ENCODE data around the gene ASF1B.
"Not testable (repeated sequence)": the region's sequence is repeated elsewhere in the genome, so short reads cannot be mapped to it uniquely, and the experiment has no call there.

ASF1B gene

DNA sequence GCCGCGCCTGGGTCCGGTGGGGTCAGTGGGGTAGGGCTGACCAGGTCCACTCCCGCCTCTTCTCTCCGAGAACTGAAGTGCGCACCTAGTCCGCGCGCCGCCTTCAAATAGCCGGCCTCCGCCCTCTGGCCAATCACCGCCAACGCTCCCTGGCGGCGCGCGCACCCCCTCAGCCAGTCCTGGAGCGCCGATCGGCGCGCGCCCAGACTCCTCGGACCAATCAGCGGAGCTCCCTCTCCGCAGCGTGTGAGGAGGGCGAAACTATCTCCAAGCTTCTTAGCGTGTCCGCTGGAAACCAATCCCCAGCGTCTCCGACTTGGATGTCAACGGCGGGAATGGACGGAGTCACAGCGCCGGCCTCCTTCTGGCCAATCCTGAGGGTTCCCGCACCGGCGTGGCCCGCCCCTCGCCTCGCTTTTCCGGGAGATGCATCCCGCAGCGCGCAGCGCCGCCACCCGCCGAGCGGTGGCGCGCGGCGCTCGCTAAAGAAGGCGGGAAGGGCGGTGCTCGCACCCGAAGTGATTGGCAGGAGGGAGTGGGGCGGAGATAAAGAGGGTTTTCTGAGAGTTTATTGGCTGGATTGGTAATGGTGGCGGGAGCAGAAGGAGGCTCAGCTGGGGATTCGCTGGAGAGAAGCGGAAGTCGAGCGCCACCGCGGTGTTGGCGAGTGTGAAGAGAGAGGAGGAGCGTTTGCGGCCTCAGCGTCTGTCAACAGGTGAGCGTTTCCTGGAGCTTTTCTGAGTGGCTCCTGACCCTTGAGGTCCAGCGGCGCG, at the start of gene ASF1B:
TSS of gene ASF1B (minus strand) at position 81 of the 773 bp plus-strand sequence. CDS start 133 bp downstream, outside the sequence.
- peak; percentile 100 for DNase-seq

DNA sequence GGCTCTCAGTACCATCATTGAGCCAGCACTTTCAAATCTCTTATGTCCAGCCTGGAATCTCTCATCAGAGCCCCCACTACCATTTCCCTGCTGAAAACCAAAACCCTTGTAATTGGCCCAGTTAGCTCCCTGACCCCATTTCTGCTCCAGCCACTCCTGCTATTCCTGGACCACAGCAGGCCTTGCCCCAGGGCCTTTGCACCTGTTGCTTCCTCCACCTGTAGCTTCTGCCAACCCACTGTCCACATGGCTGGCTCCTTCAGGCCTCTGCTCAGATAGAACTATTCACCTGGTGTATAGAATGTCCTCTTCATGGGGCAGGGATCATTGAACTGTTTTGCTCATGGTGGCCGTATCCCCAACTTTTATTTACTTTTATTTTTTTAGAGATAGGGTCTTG, 49.3 kb upstream of the ASF1B start:
- not testable (repeated sequence) for DNase-seq

DNA sequence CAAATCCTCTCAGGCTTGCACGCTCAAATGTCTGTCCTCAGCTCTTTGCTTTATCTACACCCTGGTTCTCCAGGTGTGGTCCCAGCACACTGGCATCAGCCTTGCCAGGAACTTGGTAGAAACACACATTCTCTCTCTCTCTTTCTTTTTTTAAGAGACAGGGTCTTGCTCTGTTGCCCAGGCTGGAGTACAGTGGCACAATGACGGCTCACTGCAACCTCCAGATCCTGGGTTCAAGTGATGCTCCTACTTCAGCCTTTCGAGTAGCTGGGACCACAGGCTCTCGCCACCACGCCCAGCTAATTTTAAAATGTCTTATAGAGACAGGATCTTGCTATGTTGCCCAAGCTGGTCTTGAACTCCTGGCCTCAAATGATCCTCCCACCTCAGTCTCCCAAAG, 48.8 kb upstream of the ASF1B start:
- no peak for DNase-seq

DNA sequence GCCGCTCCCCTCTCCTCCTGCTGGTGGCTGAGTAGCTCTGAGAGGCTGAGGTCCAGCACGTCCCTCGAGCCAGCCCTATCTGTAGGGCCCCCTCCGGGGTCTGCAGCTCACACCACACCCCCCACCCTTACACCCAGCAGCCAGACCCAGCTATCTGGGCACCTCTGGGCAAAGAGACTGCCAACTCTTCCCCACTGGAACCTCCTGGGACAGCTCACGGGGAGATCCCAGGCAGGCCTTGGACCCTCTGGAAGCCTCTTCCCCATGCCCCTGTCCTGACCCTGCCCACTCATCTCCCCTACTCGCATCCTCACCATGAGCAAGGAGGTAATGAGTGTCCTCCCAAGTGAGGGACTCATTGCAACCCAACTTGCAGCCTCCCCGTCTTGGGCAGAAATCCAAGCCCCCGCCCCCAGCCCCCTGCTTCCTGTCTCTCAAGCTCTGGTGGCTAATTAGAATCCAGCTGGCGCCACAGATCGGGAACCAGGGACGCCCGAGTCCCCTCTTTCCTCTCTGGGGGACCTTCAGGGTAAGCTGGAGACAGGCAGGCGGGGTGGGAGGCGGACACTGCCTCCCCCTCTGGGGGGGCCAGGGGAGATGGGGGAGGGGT, 47.5 kb upstream of the ASF1B start:
- peak; percentile 66 for DNase-seq

DNA sequence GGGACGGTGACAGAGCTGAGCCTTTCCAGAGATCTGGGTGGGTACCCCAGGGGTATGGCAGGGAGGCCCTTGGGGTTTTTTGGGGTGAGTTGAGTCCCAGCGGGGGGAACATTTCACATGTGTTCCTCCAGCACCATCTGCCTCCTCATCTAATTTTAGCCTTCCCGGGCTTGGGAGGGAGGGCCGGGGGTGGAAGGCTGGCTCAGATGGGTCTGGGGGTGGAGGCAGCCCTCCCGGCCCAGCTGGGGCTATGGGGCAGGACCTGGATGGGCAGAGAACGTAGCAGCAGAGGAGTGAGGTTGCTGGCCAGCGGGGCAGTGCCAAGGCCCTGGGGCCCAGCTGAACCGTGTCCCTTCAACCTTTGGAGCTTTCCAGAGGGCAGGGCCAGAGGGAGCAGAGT, 46.1 kb upstream of the ASF1B start:
- DNase-seq: no peak

DNA sequence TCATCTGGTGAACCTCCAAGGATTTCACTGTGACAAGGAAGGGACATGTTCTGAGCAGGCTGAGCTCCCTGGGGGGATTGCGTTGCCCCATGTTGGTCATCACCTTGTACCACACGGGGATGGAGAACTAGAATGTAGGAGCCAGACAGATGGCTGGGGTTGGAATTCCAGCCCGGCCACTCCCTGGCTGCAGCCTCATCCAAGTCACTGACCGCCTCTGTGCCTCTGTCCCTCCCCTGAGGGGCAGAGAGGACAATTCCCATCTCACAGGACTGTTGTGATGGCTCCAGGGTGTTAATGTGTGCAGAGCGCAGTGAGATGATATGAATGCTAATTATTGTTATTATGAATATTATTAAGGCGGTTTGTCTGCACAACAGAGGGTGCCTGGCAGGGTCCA, 45.5 kb upstream of the ASF1B start:
- DNase-seq: no peak

DNA sequence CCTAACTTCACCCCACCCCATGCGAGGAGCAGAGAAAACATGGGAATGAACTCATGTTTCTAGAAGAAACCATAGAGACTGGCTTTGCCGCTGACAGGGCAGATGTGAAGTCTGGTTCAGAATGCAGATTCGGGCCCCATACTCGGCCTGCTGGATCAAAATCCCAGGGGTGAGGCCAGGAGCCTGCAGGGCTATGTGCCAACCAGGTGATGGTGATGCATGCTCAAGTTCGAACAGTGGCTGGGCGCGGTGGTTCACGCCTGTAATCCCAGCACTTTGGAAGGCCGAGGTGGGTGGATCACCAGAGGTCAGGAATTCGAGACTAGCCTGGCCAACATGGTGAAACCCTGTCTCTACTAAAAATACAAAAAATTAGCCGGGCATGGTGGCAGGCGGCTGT, 44.8 kb upstream of the ASF1B start:
- DNase-seq: not testable (repeated sequence)

DNA sequence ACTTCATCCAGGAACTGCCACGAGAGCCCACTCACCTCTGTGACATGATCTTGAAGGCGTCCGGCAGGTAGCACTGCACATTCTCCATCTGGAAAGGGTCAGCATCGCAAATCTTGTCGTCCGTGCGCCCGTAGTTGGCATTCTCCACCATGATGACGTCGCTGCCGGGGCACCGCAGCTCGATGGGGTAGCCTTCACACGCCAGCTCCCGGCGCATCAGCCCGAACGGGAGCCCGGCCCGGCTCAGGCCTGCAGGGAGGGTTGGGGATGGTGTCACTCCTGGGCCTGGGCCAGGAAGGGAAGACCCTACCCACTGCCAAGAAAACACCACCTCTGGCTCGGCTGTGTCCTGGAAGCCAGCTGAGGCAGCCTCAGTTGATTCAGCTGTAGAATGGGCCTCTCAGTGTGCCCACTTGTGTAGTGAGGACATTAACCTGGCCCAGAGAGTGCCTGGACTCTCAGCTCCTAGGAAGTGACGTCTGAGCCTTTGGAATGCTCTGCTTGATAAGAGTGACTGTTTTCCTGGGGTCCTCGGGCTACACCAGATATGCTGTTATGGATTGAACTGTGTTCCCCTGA, 41.2 kb upstream of the ASF1B start:
- DNase-seq: no peak

DNA sequence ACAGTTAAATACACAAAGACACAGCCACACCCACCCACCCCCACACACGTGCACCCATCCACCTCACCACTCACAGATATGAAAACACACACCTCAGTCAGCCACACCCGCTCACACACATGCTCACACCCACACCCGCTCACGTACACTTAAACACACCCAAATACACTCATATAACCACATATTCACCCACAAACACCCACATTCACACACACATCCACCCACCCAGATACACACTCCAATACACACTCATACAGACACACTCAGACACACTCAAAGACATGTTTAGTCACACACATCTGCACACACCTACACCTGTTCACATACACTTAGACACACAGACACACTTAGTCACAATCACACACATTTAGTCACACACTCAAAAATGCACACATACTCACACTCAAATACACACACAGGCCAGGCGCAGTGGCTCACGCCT, 39.0 kb upstream of the ASF1B start:
- no peak for DNase-seq

DNA sequence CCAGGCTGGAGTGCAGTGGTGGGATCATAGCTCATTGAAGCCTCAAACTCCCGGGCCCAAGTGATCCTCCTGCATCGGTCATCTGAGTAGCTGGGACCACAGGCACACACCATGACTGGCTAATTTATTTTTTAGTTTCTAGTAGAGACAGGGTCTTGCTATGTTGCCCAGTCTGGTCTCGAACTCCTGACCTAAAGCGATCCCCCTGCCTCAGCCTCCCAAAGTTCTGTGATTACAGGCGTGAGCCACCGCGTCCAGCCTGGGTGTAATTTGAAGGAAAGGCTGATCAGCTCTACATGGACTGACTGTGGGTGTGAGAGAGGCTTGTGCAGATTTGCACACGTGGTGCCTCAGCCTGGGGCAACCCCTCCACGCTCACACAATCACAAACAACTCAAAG, 38.5 kb upstream of the ASF1B start:
- no peak for DNase-seq

DNA sequence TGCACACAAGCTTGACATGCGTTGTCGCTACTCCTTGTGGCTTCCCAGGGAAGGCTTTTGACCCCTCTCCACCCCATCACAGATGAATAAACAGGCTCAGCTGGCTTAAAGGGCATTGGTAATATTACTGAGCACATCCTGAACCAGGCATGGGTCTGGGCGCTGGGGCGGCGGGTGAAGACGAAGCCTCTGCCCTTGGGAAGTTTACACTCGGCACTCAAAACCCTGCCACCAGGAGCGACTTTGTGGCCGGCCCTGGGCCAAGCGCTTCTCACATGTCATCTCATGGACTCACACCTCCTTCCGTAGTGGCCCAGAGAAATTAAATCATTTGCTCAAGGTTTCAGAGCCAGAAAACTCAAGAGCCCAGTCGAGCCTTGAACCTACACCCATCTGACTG, 32.6 kb upstream of the ASF1B start:
- no peak for DNase-seq

DNA sequence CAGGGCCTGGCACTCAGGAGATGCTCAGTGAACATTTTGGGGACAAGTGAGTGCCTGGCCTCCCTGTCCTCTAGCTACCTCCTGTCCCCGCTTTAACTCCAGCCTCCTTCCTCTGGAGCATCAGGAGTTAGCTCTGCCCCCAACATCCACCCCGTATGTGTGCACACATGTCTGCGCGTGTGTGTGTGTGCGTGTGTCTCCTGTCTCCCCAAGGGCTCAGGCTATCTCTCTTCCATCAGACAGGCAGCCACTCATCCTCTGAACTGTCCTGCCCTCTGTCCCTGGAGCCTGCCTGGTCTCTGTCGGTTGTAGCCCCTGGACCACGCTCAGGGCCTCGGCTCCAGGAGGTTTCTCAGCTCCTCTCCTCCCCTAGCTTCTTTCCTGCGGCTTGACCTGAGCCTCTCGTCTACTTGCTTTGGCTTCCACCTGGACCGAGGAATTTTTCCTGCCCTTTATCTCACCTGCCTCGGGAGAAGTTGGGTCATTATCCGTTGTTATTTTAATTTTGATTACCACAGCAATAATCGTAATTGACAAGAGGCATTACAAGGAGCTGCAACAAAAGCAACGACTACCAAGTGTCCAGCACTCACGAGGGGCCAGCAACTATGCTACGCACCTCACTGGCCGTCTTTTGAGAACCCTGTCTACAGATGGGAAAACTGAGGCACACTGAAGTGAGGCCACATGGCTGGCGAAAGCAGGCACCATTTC, 32.0 kb upstream of the ASF1B start:
- DNase-seq: no peak

DNA sequence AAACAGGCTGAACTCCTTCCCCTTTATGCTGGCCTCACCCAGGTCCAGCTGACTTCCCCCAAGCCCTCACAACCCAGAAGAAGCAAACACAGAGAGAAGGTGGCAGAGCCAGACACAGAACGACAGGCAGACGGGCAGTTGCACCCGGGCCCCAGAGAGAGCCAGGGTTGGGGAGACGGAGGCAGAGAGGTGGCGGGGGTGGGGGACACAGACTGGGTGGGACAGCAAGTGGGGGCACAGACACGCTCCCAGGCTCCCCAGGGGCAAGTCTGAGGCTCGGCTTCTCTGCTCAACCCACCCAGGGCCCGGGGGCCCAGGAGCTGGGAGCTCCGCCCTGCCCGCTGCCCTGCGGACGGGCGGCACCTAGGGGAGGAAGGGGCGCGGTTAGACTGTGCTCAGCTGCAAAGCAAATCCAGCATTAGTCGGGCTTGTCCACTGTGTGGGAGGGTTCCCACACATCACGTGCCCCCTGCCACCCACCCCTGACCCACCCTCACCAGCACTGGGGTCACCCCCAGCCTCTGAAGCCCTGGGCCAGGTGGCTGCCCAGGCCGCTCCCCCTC, 31.3 kb upstream of the ASF1B start:
- DNase-seq: no peak

DNA sequence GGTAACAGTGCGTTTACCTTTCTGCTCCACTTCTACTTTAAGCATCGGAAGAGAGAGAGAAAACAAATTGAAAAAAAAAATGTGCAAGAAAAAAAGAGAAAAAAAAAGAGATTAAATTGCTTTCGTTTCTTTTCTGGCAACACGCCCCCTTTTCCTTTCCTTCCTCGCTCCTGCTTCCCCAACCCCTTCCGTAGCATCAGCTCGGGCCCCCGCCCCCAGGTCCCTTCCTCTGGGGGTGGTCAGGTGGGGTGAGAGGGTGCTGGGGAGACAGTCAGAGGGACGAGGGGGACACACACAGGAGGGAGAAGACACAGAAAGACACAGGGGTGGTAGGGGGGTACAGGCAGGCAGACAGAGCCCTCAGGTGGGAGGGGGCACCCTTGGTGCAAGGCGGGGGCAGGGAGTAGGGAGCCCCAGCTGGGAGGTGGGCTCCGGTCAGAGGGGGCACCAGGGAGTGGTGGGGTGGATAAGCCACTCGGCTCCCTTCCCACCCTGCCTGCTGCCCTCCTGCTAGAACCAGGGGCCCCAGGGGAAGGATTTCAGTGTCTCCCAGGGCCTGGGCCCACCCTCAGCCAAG, 30.7 kb upstream of the ASF1B start:
- no peak for DNase-seq

DNA sequence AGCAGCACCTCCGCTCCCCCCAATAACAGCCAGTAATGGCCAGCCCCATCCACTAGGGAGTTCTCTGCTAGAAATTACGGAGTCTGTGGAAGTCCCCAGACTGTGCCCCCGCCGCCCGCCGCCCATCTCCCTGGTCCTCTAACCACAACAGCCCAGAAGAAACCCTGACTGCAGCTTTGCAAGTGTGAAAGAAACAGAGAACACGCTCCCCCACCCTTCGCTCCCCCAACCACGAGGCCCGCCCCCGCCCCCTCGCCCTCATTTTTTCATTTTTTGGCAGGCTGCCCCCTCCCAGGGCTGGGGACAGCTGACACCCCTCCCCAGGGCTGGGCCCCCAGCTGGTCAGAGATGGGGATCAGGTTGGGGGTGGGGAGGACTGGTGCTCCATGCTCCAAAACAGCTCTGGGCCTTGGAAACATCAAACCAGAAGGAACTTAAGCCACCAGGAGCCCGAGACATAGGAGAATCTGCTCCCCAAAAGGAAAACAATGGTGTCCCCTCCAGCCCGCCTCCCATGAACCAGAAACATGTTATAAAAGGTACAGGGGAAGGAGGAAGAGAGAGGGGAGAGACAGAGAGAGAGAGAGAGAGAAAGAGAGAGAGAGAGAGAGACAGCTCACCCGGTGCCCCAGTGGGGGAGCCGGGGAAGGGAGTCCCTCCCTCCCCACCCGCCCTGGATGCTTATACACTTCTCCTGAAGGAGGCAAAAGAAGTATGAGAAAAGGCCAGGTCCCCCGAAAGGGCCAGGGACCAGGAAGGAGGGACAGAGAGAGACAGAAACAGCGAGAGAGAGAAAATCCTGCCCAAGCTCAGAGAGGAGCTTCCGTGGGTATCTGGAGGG, 29.8 kb upstream of the ASF1B start:
- no peak for DNase-seq

DNA sequence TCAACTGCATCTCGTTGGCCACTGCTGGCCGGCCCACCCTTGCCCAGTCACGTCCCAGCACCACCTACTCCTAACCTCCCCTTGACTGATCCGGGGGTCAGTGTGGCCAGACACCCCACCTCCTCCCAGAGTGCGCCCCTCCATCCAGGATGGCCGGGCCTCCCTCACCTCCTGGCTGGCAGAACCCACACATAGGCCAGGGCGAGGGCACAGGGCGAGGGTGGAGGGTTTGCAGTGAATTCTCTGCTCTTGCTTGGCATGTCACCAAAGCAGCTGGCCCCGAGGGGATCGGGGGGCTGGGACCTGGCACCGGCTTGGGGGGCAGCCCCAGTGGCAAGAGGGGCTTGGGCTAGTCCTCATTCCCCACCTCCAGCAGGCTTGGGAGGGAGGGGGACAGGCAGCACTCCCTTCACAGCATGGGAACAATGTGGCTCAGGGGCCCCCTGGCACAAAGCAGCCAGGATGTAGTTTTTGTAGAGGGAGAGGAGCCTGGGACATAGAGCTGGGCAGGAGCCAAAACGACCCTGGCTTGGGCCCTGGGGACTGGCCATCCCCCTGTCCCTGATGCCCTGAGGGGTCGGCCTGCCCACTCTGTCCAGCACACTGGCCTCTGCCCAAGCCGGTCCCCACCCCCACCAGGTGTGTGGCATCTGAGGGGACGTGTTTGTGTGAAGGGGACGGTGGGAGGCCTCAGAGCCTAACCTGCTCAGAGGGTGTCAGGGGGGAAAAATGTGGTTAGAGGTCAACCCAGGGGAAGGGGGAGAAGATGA, 28.5 kb upstream of the ASF1B start:
- DNase-seq: no peak

DNA sequence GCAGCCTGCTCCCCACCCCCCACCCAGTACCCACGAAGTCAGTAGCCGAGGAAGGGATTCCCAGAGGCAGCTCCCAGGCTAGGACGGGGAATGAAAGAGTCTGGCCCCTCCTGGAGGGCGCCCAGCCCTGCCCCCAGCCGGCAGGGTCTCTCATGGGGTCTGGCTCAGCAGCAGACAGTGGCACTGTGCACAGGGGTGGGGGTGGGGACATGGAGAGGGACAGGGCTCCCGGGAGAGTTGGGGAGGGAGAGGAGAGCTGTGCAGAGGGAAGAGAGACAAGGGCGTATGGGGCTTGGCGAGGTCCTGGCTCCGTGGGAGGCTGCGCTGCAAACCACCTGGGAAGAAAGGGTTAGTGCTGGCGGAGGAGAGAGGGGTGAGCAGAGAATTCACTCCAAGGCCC, 27.7 kb upstream of the ASF1B start:
- DNase-seq: no peak

DNA sequence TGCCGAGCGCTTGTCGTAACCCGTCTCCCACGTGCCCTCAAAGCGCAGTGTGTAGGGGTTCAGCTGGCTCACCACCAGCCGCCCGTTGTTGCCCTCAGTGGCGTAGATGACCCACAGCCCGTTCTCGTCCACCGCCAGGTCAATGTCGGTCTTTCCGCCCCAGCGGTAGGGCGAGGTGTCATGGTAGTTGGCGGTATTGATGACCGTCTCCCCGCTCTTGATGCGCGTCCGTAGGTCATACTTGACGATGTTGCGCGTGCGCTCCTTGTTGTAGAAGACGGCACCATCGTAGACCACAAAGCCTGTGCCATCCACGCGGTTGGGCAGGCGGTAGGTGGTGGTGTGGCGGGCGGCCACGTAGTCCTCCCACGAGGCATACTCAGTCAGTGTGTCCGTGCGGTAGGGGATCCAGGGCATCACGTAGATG, 26.5 kb upstream of the ASF1B start:
- no peak for DNase-seq

DNA sequence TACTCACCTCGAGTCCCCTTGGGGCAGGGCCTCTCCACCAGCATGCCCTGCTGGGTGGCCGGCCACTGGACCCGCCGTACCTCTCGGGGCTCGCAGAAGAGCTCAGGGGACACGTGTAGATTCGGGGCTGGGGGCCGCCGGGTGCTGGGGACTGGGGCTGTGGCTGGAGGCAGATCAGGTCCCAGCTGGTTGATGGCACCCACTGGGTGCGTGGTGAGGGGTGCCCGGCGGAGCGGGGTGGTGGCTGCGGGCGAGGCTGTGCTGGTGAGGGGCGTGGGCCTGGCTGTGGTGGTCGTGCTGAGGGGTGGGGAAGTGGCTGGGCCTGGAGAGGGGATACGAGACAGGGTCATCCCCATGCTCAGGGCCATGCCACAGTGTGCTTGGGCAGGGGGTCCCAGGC, 24.9 kb upstream of the ASF1B start:
- no peak for DNase-seq

DNA sequence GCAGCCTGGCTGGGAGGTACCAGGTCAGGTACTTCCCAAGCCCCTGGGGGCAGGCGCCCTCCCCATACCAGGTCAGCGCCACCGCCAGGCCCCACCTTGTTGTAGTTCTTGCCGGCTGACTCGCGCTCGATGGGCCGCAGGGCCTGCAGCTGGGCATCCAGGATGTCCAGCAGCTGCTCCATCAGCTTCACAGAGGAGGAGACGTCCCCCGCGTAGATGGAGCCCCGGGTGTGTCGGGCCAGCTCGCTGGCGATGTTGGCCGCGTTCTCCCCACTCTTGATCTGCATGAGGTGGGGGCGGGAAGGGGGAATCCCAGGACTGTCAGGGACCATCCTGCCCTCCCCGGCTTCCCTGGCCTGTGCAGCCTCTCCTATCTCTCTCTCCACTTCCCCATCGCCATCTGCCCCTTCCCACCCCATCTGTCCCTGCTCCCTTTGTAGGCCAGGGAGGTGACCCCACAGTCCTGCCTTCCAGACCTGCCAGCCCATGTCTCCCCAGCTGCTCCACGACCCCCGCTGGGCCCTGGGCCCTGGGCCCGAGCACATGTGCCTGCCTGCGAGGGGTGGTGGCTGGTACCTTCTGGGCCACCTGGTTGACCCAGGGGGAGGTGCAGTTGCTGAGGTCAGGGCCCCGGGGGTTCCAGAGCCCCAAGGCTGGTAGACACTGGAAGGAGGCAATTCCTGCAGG, 23.8 kb upstream of the ASF1B start:
- DNase-seq: no peak

DNA sequence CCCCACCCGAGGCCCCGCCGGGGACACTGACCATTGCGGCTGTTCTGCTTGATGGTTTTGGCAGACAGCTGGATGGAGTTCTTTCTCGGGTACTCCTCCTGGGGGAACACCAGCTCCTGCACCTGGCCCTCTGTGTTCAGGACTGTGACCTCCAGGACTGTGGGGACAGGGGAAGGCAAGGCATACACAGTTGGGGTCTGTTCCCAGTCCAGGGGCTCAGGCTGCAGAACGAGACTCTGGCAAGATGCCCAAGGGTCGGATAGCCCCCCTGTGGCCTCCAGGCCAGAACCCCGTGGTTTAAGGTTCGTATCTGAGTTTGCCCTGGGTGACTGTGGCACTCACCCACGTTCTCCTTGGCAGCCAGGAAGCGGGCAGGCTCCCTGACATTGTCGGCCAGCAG, 22.7 kb upstream of the ASF1B start:
- DNase-seq: no peak

All from left hindlimb (tissue), 1 donor.